GM12875 (cell line): ENCODE results near the gene RGSL1.

Experiments used
- H3K4me3 ChIP-seq: one replicate; pipeline ENCODE4 v1.5.1; 2011; ENCODE audit warnings: low read depth, low read length, control low read depth
- TF ChIP-seq, protein P1 (sequence below): IDR thresholded peaks from 2 replicates; pipeline ENCODE4 v1.5.1; 2011; ENCODE audit warnings: low read depth, mild to moderate bottlenecking, control low read depth, inconsistent platforms, low read length, moderate library complexity, borderline replicate concordance; ENCODE audit not compliant: insufficient read depth

RGSL1 gene

DNA sequence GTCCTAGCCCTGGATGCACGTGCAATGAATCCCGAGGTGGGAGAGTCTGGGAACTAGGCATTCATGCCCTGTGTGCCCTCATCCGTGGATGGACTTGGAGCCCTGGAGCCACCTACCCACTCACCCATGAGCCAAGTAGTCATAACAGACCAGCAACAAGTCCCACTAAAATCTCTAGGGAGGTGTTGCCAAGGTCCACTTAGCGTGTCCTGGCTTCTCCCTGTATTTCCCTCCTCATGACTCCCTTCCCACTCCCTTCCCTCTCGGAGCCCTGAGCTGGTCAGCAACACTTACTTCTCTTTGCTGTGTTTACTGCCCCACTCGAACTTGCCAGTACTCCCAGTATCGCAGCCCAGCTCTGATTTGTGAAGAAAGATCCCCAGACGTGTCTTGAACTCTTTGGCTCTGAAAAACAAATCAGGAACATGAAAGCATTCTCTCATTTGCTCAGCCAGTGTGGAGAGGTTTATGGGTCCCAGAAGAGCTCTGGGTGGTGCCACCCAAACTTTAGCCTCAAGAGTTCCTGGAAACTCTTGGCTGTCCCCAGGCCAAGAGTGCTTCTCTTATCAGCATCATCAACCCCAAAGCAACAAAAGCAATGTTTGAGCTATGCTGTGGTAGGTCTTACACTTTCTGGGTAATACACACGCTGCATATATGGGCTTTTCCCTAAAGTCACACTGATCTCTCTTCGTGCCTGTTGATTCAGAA, 153.1 kb downstream of the RGSL1 start:
- H3K4me3 ChIP-seq, result peak overlapping the region; percentile 94
- TF ChIP-seq, protein P1, sequence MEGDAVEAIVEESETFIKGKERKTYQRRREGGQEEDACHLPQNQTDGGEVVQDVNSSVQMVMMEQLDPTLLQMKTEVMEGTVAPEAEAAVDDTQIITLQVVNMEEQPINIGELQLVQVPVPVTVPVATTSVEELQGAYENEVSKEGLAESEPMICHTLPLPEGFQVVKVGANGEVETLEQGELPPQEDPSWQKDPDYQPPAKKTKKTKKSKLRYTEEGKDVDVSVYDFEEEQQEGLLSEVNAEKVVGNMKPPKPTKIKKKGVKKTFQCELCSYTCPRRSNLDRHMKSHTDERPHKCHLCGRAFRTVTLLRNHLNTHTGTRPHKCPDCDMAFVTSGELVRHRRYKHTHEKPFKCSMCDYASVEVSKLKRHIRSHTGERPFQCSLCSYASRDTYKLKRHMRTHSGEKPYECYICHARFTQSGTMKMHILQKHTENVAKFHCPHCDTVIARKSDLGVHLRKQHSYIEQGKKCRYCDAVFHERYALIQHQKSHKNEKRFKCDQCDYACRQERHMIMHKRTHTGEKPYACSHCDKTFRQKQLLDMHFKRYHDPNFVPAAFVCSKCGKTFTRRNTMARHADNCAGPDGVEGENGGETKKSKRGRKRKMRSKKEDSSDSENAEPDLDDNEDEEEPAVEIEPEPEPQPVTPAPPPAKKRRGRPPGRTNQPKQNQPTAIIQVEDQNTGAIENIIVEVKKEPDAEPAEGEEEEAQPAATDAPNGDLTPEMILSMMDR, result no peak

DNA sequence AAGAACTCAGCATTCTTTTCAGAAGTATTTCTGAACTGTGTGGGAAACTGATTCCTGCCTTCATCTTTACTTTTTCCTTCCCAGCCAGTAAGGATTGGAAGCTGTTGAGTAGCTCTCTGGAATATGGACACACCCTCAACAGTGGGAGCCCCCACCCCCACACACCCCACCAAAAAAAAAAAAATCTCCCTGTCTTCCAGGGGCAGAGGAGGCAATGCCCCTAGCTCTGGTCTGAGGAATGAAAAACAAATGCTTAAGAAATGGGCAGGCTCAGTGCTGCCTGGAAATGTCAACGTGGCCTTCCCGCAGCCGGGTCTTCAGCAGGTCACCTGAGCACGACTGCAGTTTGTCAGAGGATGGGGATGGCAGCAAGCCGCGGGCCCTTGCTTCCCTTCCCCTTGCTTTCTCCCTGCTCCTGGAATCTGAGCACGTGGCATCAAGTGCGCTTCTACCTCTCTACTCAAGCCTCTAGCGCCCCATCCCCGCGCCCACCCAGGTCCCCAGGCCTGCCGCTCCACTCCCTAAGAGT, 153.8 kb downstream of the RGSL1 start:
- TF ChIP-seq, protein P1, result no peak
- peak overlapping the region; percentile 94 for H3K4me3 ChIP-seq

DNA sequence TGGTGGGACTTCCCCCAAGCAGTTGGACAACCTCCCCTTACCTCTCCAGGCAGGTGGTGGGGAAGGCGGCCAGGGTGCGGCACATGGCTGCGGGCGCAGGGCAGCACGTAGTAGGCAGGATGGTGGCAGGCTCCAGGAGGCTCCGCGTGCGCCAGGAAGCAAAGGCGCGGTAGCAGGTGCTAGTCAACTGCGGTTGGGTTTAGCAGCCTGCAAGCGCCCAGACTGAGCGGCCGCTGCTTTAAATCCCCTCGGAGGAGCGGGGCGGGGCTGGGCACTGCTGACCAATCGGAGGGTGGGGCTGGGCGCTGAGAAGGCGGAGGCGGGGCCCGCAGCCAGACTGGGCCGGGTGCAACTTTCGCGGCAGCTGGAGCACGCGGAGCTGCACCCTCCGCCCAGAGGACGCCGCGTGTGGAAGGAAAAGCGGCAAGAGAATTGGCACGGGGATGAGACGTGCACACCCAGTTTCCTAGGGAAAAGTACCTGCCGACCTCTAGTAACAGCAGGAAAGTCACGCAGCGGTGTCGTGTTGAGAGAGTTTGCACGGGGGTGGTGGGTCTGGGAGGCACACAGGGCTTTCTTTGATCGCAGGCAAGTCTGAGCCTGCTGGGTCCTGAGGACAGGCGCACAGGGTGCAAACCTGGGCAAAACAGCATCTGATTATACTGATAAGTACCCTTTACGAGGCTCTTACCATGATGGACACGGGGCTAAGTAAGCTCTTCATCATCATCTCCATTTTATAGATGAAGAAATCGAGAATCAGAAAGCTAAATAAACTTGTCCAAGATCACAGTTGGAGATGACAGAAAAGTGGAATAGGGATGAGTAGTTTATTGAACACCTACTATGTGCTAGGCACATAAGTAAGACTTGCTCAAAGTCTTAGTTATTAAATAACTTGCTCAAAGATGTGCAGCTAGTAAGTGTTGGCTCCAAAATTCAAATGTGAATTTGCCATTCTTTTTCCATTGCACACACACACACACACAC, 154.5 kb downstream of the RGSL1 start, which contains the start of gene RGS16:
RGS16 (minus strand) TSS at position 215 of the 990 bp plus-strand sequence; CDS start at position 85, 130 bp downstream.
- TF ChIP-seq, protein P1, result no peak
- H3K4me3 ChIP-seq, result peak within 1 kb of the TSS; percentile 94

DNA sequence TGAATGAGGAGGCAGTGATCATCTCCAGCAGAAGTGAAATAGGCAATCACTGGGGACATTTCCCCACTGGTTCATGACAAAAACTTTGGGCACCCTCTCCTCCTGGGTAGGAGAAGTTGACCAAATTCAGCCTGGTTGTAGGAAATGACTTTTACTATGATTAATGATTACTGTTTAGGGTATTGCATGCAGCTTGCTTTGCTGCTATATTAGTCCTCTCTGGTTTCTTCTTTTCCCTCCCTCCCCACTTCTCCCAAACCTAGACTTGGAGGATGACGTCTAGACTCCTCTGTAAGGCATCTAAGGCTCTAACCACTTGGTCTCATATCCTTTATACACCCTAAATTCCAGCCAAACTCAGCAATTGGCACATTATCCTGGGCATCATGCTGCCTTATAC, 157.6 kb downstream of the RGSL1 start:
- TF ChIP-seq, protein P1, result no peak

DNA sequence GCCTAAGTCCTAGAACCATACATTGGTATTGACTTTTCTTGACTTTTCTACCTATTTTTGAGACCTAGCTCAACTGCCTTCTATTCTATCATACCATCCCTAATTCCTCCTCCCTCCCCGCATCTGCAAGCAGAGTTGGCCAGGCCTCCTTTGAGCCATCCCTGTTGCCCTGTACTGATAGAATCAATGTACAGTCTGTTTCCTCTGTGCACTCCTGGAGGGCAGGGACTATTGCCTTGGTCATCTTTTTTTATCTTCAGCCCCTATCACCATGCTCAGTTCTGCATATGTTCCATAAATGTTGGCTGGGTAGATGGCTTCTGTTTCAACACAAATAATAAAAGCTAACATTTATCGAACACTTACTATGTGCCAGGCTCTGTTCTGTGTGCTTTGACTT, 158.3 kb downstream of the RGSL1 start:
- TF ChIP-seq, protein P1, result no peak
- no peak overlapping the region for H3K4me3 ChIP-seq

More for the DNA sequence above, 157.6 kb downstream of the RGSL1 start:
- no peak overlapping the region for H3K4me3 ChIP-seq

DNA sequence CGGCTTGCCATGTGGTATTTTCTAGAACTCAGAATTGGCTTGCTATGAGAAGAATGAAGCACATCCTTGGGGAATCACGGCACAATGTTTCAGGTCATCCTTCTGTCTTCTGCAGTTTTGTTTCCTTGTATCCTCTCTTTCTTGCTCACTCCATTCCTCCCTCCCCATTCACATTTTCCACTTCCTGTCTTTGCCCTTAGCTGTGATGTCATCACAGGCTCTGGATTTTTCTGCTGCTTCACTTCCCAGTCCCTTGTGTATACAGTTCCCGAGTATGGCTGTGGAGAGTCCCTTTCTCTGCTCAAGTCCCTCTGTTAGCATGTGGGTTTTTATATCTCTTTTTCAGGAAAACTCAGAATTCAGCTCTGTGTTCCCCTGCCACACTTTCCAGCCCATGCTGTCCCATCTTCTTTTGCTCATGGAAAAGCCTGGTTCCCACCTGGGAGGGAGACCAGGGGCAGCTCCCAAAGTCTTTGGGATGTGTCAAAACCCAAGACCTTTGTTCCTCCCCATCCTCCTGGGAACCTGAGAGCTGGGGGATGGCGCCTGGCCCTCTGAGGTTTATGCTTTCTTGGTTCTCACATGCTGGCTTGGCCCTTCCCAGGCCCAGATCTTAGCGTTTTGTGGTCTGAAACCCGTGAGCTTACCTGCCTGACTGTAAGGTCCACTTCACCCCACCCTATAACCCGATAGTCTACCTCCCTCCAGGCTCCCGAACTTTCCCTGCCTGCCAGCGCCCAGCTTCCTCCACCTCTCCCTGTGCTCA, 159.1 kb downstream of the RGSL1 start:
- no peak overlapping the region for H3K4me3 ChIP-seq
- TF ChIP-seq, protein P1, result no peak
